Pancreas (tissue), 10 donors: Measurements from ENCODE around the gene ATG2B. TPM values are rescaled to one million over a fixed set of nuclear protein-coding genes. Genes with fewer than 3 reads are reported as not detected.
A peak's percentile ranks its signal among the peaks of the same experiment; 100 is the strongest.

Experiments
- ATAC-seq, 4 donors: fragments of 200-7000 bp; cut with Tn5 transposase; one replicate each; pipeline versions ENCODE4 v1.8.0 to v1.9.1; 2020; ENCODE audit warnings: mild to moderate bottlenecking in 4 of 4, moderate library complexity in 4 of 4
- DNase-seq, 6 donors: peaks; one replicate each; pipeline ENCODE4 v3.0.0-alpha.2; 2020
- FAIRE-seq: peaks from 2 replicates; lab custom pipeline; 2012; peaks lifted over from hg19 to GRCh38; lab: Jason Lieb, UNC
- H3K27ac ChIP-seq, 4 donors: fragments of 200-600 bp; sonication (generic); 1 replicate in 3 of 4; 2 replicates in 1 of 4; pipeline versions ENCODE4 v1.5.0 to v1.8.0; 2020
- H3K27me3 ChIP-seq, 4 donors: fragments of 200-600 bp; one replicate each; pipeline ENCODE4 v1.8.0; 2021
- H3K36me3 ChIP-seq, 3 donors: fragments of 200-600 bp; sonication (generic) in 1 of 3; one replicate each; pipeline versions ENCODE4 v1.5.0 to v1.8.0; 2020 to 2021
- H3K4me1 ChIP-seq, 3 donors: fragments of 200-600 bp; one replicate each; pipeline ENCODE4 v1.8.0; 2021
- H3K4me3 ChIP-seq, 4 donors: fragments of 200-600 bp; sonication (generic) in 2 of 4; one replicate each; pipeline versions ENCODE4 v1.5.0 to v1.8.0; 2020 to 2021
- H3K9me3 ChIP-seq, 4 donors: fragments of 200-600 bp; one replicate each; pipeline ENCODE4 v1.8.0; 2021
- WGBS, 2 donors: extraction: QIAGEN DNeasy Blood & Tissue Kit; methylation state at CpG; one replicate each; pipeline ENCODE4 v1.1.7; 2013; 5-methylcytosine and 5-hydroxymethylcytosine counted together
- intact Hi-C, 3 donors: fragments of 100-400 bp; cut with DNase I; formaldehyde crosslinking; loops; one replicate each; pipeline versions ENCODE4 v1.11.1 to v1.14.2; 2022
- polyA plus RNA-seq, 2 donors: library from polyadenylated mRNA; stranded (reverse); fragments of 200-250 nt; gene quantifications; one replicate each; pipeline ENCODE4 v1.2.3, GENCODE V29; 2013
- total RNA-seq, 6 donors: library from RNA; stranded (reverse); fragmentation: NEBNext Ultra II Directional in 4 of 6; extraction: Animal tissue kit (Norgen Biotek cat#: 25700) in 4 of 6; gene quantifications; one replicate each; pipeline versions ENCODE4 v1.2.1 to v1.2.4, GENCODE V29; 2021 to 2023
- TF ChIP-seq, protein P1 (sequence below), 4 donors: fragments of 200-600 bp; sonication (generic) in 3 of 4; IDR thresholded peaks; one replicate each; pipeline versions ENCODE4 v1.5.0 to v1.8.0; 2021; ENCODE audit warnings: antibody characterized with exemption in 4 of 4
- donor health status: healthy with polysubstance abuse.
- donor health status: DM: no; HTN: no; CAD: no; lungs with moderate emphysema.
- donor health status: DM: no; HTN: no; CAD: no.
- donor health status: control.
- donor health status: control.
- donor health status: Bipolar disorder and iron deficiency.
- donor health status: DM: yes; HTN: yes; CAD: no.
- donor health status: DM: no; HTN: no; CAD: no.
- donor health status: DM: no; HTN: no; CAD: no.
- donor health status: DM: yes; HTN: yes; CAD: no.

Gene ATG2B
- total and polyA plus RNA-seq, 8 donors = 7.4 to 23.4 (median 19.7) TPM

DNA sequence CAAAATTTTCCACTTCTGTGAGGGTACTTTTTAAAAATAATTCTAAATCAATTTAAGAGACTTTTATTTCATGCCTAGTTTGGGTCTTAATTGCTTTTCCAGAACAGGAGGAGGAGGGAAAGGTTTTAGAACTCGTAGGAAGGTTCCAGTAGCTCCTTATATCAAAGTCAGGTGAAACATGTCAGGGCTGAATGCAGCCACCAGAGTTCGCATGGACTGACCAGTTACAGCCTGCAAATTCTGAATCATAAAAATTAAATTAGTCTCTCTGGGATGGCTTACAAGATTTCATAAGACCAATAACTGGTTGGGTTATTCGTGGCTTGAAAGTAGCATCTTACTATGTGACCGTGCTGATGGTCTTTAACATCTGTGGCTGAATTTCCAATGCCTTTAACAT lies 106.7 kb downstream of the ATG2B start:
- DNase-seq (no peak), FAIRE-seq (no peak), ATAC-seq (peak in 2 of 4 donors; percentile 15 to 38)
- TF ChIP-seq, protein P1, sequence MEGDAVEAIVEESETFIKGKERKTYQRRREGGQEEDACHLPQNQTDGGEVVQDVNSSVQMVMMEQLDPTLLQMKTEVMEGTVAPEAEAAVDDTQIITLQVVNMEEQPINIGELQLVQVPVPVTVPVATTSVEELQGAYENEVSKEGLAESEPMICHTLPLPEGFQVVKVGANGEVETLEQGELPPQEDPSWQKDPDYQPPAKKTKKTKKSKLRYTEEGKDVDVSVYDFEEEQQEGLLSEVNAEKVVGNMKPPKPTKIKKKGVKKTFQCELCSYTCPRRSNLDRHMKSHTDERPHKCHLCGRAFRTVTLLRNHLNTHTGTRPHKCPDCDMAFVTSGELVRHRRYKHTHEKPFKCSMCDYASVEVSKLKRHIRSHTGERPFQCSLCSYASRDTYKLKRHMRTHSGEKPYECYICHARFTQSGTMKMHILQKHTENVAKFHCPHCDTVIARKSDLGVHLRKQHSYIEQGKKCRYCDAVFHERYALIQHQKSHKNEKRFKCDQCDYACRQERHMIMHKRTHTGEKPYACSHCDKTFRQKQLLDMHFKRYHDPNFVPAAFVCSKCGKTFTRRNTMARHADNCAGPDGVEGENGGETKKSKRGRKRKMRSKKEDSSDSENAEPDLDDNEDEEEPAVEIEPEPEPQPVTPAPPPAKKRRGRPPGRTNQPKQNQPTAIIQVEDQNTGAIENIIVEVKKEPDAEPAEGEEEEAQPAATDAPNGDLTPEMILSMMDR (IDR thresholded peaks at IDR 0.05) = no peak
- Histone ChIP-seq H3K9me3 (no peaks in the 10 kb centered on the region), H3K4me3 (no peak overlapping the region), H3K27me3 (no peaks in the 10 kb centered on the region), H3K36me3 (no peaks in the 10 kb centered on the region), H3K4me1 (peaks cover 0 to 7% (median 5%) of the 10 kb centered on the region in 3 donors), H3K27ac (no peak overlapping the region)
- intact Hi-C loops = no loop called here
- 75 to 81% methylated on average over 4 of the region's 4 CpGs for WGBS, 2 donors

DNA sequence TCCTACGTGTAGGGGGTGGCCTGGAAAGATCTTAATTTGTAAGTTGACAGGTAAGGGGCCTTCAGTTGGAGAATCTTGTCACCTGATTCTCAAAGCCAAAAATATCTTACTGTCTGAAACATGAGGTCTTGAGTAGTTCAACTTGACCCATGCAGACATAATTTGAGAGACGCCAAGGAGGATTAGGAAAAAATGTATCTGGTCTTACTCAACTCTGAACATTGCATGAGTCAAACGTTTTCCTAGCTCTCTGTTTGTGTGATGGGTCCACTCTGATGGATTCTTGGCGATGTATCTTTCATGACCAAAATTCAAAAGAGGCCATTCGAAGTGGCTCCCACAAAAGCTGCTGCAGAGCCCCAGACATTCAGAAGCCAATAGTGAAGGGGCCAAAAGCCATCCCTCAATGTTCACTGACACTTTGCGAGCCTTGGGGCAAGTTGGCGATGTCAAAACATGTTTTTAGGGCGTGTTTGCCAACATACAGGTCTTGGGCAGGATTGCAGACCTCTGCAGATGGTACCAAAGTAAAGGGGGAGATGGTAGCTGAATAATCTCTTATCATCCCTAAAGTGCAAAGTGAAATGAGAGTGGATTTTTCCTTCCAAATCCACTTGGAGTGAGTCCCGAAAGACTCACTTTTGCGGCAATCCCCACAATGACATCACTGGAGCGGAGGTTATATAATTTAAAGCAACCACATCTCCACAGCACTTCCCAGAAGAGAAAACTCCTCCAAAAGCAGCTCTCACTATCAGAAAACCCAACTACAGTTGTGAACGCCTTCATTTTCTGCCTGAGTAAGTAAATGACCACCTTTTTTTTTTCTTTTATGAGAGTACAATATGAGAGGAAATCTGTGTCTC lies 107.4 kb downstream of the ATG2B start, which contains the start of gene BDKRB1:
Gene BDKRB1, plus strand, starts transcription at position 710 of the 866 bp plus-strand sequence. CDS start 7,473 bp downstream, outside the sequence.
- H3K4me1 ChIP-seq = peaks cover 0 to under 1% (median 0%) of the 10 kb centered on the region in 3 donors
- H3K9me3 ChIP-seq = no peaks in the 10 kb centered on the region
- FAIRE-seq = peak; percentile 47
- 73 to 82% methylated on average over 12 of the region's 12 CpGs for WGBS, 2 donors
- ATAC-seq = peak in 3 of 4 donors; percentile 28 to 51 (median 45)
- DNase-seq = no peak
- intact Hi-C loops = no loop called here
- no peak within 1 kb of the TSS for H3K4me3 ChIP-seq
- TF ChIP-seq, protein P1 (IDR thresholded peaks at IDR 0.05) = no peak
- H3K36me3 ChIP-seq = no peaks in the 10 kb centered on the region
- no peaks in the 10 kb centered on the region for H3K27me3 ChIP-seq
- H3K27ac ChIP-seq = no peak within 1 kb of the TSS

DNA sequence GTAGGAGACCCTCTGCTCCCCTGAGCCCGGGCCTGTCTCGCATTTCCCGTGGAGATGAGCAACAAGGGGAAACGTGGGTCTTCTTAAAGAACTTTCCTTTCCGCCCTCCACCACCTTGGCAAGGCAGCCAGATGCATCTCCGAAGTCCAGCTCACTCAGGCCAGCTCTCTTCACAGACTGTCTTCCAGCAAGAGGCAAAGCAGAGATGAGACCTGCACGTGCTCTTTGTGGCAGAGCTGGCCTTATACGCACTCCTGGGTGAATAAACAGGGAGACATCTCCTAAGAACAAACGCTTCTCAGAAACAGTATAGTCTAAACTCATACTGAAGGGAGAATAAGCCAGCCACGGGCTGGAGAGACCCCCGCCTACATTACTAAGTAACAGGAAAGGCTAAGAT lies 108.5 kb downstream of the ATG2B start:
- no peak for DNase-seq
- H3K4me3 ChIP-seq = no peak overlapping the region
- intact Hi-C loops = no loop called here
- no peak for ATAC-seq
- H3K9me3 ChIP-seq = no peaks in the 10 kb centered on the region
- no peak overlapping the region for H3K27ac ChIP-seq
- TF ChIP-seq, protein P1 (IDR thresholded peaks at IDR 0.05) = no peak
- WGBS, 2 donors = 82 to 87% methylated on average over 11 of the region's 11 CpGs
- H3K36me3 ChIP-seq = no peaks in the 10 kb centered on the region
- no peaks in the 10 kb centered on the region for H3K27me3 ChIP-seq
- FAIRE-seq = no peak
- H3K4me1 ChIP-seq = no peaks in the 10 kb centered on the region

DNA sequence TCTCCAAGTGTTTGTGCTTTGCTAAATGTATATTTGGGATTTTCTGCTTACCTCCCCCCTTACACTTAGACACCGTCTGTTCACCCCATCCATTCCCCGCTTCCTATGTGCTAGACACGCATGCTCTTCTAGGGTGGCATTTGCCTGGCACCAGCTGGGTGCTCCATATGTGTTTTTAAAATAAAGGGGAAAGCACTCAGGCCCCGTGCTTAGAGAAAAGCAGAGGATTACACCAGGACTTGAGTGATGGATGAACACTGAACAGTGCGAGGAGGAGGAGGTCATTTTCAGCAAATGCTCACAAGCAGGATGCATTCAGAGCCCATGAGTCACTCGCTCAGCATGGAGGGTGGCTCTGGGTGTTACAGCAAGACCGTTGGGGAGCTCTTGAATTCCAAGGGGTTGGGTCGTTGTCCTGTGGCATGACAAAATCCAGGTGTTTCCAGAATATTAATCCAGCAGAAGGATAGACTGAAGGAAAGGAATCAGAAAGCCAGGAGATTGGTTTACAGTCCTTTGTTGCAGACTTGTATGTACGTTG lies 110.1 kb downstream of the ATG2B start:
- H3K4me1 ChIP-seq = no peaks in the 10 kb centered on the region
- no peaks in the 10 kb centered on the region for H3K9me3 ChIP-seq
- intact Hi-C loops = no loop called here
- ATAC-seq (peak in 3 of 4 donors; percentile 42 to 65 (median 61)), FAIRE-seq (no peak), DNase-seq (no peak)
- no peak overlapping the region for H3K4me3 ChIP-seq
- no peaks in the 10 kb centered on the region for H3K36me3 ChIP-seq
- TF ChIP-seq, protein P1 (IDR thresholded peaks at IDR 0.05) = no peak
- H3K27ac ChIP-seq = no peak overlapping the region
- 82 to 85% methylated on average over 9 of the region's 9 CpGs for WGBS, 2 donors
- H3K27me3 ChIP-seq = no peaks in the 10 kb centered on the region
